ENCODE measurements around the gene ELL.
"Not testable (repeated sequence)": the region's sequence is repeated elsewhere in the genome, so short reads cannot be mapped to it uniquely, and the experiment has no call there.

ELL gene

GRCh38 chr19:18529782-18530181 lies 7.9 kb upstream of the ELL start:
- H3K36me3 ChIP-seq (ENCODE audit: control insufficient read depth, low read length), result peaks cover 11% of the 10 kb centered on the region
- TF ChIP-seq EZH2phosphoT487 (IDR thresholded peaks at IDR 0.05; ENCODE audit: borderline replicate concordance, low read length) (no peak), CTCF (IDR thresholded peaks at IDR 0.05; ENCODE audit: low read depth, low read length, poor library complexity, severe bottlenecking) (no peak)
- H3K9me2 ChIP-seq (replicated peaks; ENCODE audit: control insufficient read depth, low read length), result no peaks in the 10 kb centered on the region
- no peak overlapping the region for H3K27ac ChIP-seq (ENCODE audit: low read depth, low read length)
- H3K4me1 ChIP-seq (ENCODE audit: control insufficient read depth, low read length), result no peaks in the 10 kb centered on the region
- H3K4me2 ChIP-seq (ENCODE audit: low read length), result no peak overlapping the region
- no peaks in the 10 kb centered on the region for H3K79me2 ChIP-seq (ENCODE audit: control insufficient read depth, low read length)
- H3K4me3 ChIP-seq (ENCODE audit: low read length), result no peak overlapping the region
- H3K9me3 ChIP-seq (ENCODE audit: control insufficient read depth, insufficient read depth, low read length), result no peaks in the 10 kb centered on the region
- 0 out of 2 replicates have a peak, but pooled peaks cover 3% of the 10 kb centered on the region for H4K20me1 ChIP-seq (ENCODE audit: control insufficient read depth, insufficient read depth, low read depth, low read length)
- H3K27me3 ChIP-seq (ENCODE audit: control insufficient read depth, low read length), result no peaks in the 10 kb centered on the region
- H3F3A ChIP-seq (ENCODE audit: control insufficient read depth, insufficient read depth), result no peaks in the 10 kb centered on the region

- no peak overlapping the region for H3K27ac ChIP-seq (ENCODE audit: low read depth, low read length)
- TF ChIP-seq EZH2phosphoT487 (IDR thresholded peaks at IDR 0.05; ENCODE audit: borderline replicate concordance, low read length) (no peak), CTCF (IDR thresholded peaks at IDR 0.05; ENCODE audit: low read depth, low read length, poor library complexity, severe bottlenecking) (no peak)
- no peaks in the 10 kb centered on the region for H3F3A ChIP-seq (ENCODE audit: control insufficient read depth, insufficient read depth)
- H3K4me3 ChIP-seq (ENCODE audit: low read length), result no peak overlapping the region
- H3K9me3 ChIP-seq (ENCODE audit: control insufficient read depth, insufficient read depth, low read length), result no peaks in the 10 kb centered on the region
- no peak overlapping the region for H3K4me2 ChIP-seq (ENCODE audit: low read length)
- H3K9me2 ChIP-seq (replicated peaks; ENCODE audit: control insufficient read depth, low read length), result no peaks in the 10 kb centered on the region
- no peaks in the 10 kb centered on the region for H4K20me1 ChIP-seq (ENCODE audit: control insufficient read depth, insufficient read depth, low read depth, low read length)
- peaks cover 5% of the 10 kb centered on the region for H3K4me1 ChIP-seq (ENCODE audit: control insufficient read depth, low read length)
- H3K27me3 ChIP-seq (ENCODE audit: control insufficient read depth, low read length), result no peaks in the 10 kb centered on the region
- H3K79me2 ChIP-seq (ENCODE audit: control insufficient read depth, low read length), result peaks cover 5% of the 10 kb centered on the region
- peaks cover 6% of the 10 kb centered on the region for H3K36me3 ChIP-seq (ENCODE audit: control insufficient read depth, low read length)
Observed at GRCh38 chr19:18526316-18526715, 4.4 kb upstream of the ELL start.

GRCh38 chr19:18523841-18524240 lies 2.0 kb upstream of the ELL start:
- Histone ChIP-seq H3K9me2 (replicated peaks; ENCODE audit: control insufficient read depth, low read length) (no peaks in the 10 kb centered on the region), H3F3A (ENCODE audit: control insufficient read depth, insufficient read depth) (no peaks in the 10 kb centered on the region), H3K4me2 (ENCODE audit: low read length) (no peak overlapping the region), H3K36me3 (ENCODE audit: control insufficient read depth, low read length) (peaks cover 8% of the 10 kb centered on the region), H3K27ac (ENCODE audit: low read depth, low read length) (no peak overlapping the region), H3K79me2 (ENCODE audit: control insufficient read depth, low read length) (peaks cover 30% of the 10 kb centered on the region), H3K27me3 (ENCODE audit: control insufficient read depth, low read length) (no peaks in the 10 kb centered on the region), H3K4me1 (ENCODE audit: control insufficient read depth, low read length) (peaks cover 10% of the 10 kb centered on the region), H3K9me3 (ENCODE audit: control insufficient read depth, insufficient read depth, low read length) (no peaks in the 10 kb centered on the region), H3K4me3 (ENCODE audit: low read length) (no peak overlapping the region), H4K20me1 (ENCODE audit: control insufficient read depth, insufficient read depth, low read depth, low read length) (no peaks in the 10 kb centered on the region)
- no peak for TF ChIP-seq CTCF (IDR thresholded peaks at IDR 0.05; ENCODE audit: low read depth, low read length, poor library complexity, severe bottlenecking)
- TF ChIP-seq EZH2phosphoT487 (IDR thresholded peaks at IDR 0.05; ENCODE audit: borderline replicate concordance, low read length), result no peak

GRCh38 chr19:18522862-18523440 lies 1.1 kb upstream of the ELL start:
- peaks cover 39% of the 10 kb centered on the region for H3K79me2 ChIP-seq (ENCODE audit: control insufficient read depth, low read length)
- H3K4me1 ChIP-seq (ENCODE audit: control insufficient read depth, low read length); H4K20me1 ChIP-seq (ENCODE audit: control insufficient read depth, insufficient read depth, low read depth, low read length); H3K9me2 ChIP-seq (replicated peaks; ENCODE audit: control insufficient read depth, low read length); H3K9me3 ChIP-seq (ENCODE audit: control insufficient read depth, insufficient read depth, low read length); H3K27me3 ChIP-seq (ENCODE audit: control insufficient read depth, low read length); H3K27ac ChIP-seq (ENCODE audit: low read depth, low read length); H3F3A ChIP-seq (ENCODE audit: control insufficient read depth, insufficient read depth); H3K36me3 ChIP-seq (ENCODE audit: control insufficient read depth, low read length): not testable (repeated sequence)
- peak overlapping the region; percentile 58 for H3K4me3 ChIP-seq (ENCODE audit: low read length)
- peak overlapping the region; percentile 68 for H3K4me2 ChIP-seq (ENCODE audit: low read length)
